ENCODE measurements around the gene TENM3.

Gene TENM3

DNA sequence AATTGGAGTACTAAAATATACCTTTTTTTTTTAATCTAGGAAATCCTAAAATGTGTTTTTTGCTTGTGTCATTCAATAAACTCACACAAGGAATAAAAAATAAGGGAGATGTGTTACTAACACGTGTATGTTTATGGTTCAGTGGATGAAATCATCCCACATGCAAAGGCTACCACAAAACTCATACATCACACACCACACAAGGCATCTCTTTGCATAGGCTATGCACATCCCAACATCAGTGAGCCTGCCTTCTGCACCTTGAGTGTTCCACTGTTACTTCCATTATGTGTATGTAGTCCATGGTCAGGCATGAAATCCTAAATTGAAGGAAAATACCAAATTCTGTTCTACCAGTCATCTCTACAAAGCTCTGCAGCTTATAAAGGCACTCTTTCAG, 460.9 kb downstream of the TENM3 start:
- no peak for DNase-seq

- no peak for DNase-seq
Measured at GRCh38 chr4:182704948-182705347, 461.7 kb downstream of the TENM3 start.

DNA sequence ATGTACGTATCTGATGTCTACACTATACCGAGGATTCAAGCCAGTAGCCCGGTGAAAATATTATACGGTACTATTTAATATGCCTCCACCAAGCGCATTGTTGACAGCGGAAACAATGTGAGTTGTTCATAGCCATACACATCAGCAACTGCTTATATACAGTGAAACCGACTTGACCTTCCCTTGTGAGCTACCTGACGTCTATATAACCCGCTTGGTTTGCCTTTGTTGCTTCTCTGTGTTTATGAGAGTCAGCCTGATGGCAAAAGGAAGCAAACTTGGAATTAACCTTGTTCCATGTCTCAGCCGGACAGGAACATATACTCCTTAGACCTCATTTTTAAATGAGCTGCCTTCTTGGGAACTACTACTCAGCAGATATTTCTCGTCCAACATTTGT, 462.2 kb downstream of the TENM3 start:
- no peak for DNase-seq

DNA sequence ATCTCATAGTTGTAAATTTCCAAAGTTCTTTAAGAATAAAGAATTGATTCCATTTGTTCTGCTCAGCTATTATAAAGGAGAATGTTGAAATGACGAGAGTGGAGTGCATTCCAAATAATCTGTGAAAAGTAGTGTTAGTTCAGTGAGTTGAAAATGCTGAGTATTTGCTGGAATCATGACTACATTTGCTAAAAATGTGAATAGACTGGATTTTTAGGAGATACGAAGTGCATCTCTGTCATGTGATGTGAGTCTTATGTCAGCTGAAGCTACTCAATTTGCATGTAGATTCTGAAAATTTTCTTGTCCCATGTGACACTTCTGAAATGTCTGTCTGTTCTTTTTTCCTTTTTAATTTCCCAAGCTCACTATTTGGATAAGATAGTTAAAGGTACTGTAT, 468.0 kb downstream of the TENM3 start:
- DNase-seq: no peak

DNA sequence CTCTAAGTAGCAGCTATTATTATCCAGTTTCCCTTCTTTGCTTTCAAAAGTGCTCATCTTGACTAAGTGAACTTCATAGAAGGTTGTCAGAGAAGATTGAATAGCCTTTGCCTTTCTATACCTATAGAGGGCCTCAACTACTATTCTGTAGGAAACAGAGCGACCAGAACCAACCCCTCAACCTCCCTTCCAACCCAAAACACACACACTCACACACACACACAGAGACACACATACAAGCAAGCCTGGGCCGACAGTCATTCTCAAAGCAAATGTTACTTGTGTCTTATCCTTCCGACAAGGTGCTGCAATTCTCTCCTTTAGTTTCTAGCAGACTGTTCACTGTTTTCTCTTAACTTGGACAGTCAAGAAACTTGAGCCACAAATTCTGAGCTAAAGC, 472.3 kb downstream of the TENM3 start:
- DNase-seq: no peak

- no peak for DNase-seq
Measured at GRCh38 chr4:182716192-182716591, 473.0 kb downstream of the TENM3 start.

- DNase-seq: no peak
Measured at GRCh38 chr4:182717788-182718583, 474.8 kb downstream of the TENM3 start.

GRCh38 chr4:182724414-182724813, 481.2 kb downstream of the TENM3 start:
- peak; percentile 79 for DNase-seq

- no peak for DNase-seq
Measured at GRCh38 chr4:182729516-182729915, 486.3 kb downstream of the TENM3 start.

- DNase-seq: no peak
Measured at GRCh38 chr4:182730791-182731190, 487.6 kb downstream of the TENM3 start.

- DNase-seq: no peak
Measured at GRCh38 chr4:182736207-182736606, 493.0 kb downstream of the TENM3 start.

- DNase-seq: no peak
Measured at GRCh38 chr4:182738283-182739047, 495.3 kb downstream of the TENM3 start.

- DNase-seq: no peak
Measured at GRCh38 chr4:182740256-182740655, 497.1 kb downstream of the TENM3 start.

- DNase-seq: no peak
Measured at GRCh38 chr4:182741054-182741453, 497.9 kb downstream of the TENM3 start.

GRCh38 chr4:182741914-182742313, 498.7 kb downstream of the TENM3 start:
- no peak for DNase-seq

- DNase-seq: no peak
Measured at GRCh38 chr4:182743815-182744214, 500.6 kb downstream of the TENM3 start.

DNA sequence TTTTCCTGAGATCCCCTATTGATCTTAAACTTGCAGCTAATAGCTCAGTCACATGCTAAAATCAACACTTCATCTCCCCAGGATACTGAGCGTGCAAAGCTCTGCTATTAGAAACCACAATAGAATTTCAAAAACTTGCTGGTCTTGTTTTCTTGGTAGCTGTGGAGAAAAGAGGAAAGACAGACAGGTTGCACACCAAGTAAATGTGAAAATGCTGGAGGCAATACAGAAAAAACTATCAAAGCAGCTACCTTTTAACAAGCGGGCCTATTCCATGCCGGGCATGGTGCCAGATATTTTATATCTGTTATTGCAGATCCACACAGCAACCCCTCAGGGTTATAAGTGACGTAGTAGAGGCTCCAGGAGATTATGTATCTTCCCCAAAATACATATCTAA, 502.0 kb downstream of the TENM3 start:
- DNase-seq: peak; percentile 82

- no peak for DNase-seq
Measured at GRCh38 chr4:182746876-182747275, 503.7 kb downstream of the TENM3 start.

DNA sequence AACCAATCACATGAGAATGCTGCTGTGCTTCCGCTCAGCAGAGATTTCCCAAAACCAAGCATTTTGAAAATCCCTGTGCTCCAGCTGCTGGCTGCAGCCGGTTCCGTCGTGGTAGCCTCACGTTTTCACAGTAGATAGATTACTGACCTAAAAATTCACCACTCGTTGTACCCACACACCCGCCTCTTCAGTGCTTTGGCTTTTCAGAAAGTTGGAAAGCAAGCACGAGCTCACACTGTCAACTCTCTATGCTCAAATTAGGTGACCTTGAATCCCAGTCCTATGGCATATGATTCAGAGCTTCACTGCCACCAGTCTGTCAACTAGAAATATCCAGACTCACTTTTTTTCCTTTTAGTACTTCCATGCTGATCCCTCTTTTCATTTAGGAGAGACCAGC, 505.1 kb downstream of the TENM3 start:
- DNase-seq: no peak

DNA sequence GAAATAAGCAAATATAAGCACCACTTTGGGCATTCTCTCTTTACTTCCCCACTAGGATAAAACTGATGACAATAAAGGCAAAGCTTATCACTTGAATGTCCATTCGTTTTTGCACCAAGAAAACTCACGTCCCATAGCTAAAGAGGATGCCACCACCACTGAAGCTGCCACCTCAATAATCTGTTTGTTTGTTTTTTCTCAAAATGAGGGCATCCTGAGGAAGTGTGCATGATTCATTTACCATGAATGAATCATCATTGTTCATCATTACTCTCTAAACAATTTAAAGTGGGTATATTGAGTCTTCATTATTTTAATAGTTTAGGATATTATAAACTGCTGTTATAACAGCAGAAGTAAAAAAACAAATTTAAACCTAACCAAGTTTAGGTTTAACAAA, 505.7 kb downstream of the TENM3 start:
- no peak for DNase-seq

DNA sequence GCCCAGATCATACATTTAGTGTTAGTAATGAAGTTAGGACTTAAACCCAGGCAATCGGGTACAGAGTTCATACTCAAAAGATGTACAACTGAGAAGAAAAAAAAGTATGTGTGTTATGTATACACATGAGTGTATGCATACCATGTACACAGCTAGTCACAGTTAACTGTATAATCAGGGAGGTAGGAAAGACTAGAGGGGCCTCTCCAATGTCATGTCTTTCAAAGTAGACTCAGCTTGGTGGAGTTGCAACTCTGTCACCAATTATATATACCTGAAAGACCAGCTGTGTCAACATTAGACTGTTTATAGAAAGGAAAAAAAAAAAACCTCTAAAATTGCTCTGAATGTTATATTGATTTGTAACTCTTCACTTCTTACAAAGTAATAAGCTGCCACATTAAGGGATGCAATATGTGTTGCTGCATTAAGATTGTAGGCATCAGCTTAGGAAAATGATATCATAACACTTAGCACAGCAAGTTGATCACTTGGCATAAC, 506.5 kb downstream of the TENM3 start:
- DNase-seq: peak; percentile 59

DNA sequence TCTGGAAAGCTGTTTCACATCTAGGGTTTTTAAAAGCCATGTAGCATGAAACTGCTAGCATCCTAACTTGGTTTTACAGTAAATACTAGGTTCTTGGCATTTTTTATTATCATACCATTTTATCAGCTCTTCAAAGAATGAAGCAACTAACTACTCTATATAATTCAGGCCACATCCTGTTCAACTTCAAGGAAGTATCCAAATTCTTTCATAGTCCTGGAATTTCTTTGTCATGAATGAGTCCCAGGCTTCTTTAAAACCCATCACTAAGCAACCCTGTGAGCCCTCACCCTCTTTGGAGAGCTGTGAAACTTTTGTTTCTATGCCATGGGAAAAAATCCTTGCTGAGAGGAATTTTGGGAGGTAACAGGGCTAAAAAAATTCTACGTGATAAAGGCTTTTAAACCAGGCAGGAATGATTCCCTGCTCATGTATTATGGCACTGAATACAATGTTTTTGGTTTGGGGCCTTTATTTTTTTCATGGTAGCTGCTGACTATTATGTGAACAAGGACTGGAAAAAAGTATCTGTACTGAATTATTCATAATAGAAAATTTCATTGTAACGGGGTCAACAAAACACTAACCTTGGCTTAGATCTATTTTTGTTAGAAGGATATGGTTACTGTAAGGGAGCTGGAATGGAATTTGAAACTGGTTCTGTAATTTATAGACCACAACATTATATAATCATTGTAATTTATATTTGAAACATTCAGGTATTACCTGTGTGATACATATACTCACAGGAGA, 509.1 kb downstream of the TENM3 start:
- no peak for DNase-seq

- DNase-seq: no peak
Measured at GRCh38 chr4:182754895-182755294, 511.7 kb downstream of the TENM3 start.

All from NCI-H2081 treated with DMSO at 0.1 percent for 48 hours (cell line).